H1 (cell line): ENCODE measurements around the gene CMPK2. TPM values are rescaled to one million over a fixed set of nuclear protein-coding genes. Genes with fewer than 3 reads are reported as not detected.

Experiments
- ATF2 ChIP-seq: IDR thresholded peaks from 2 replicates; pipeline ENCODE4 v1.6.1; 2012; ENCODE audit warnings: low read length, inconsistent platforms
- BRCA1 ChIP-seq: IDR thresholded peaks from 2 replicates; pipeline ENCODE4 v1.6.1; 2012; ENCODE audit warnings: low read depth, low read length, improper control_type of control experiment
- HDAC2 ChIP-seq, 2 experiments: fragments of 300-600 bp in 1 of 2; sonication (generic) in 1 of 2; IDR thresholded peaks; 2 replicates each; pipeline ENCODE4 v1.6.1; 2011 to 2012; ENCODE audit warnings: low read depth in 2 of 2, low read length in 2 of 2, mild to moderate bottlenecking in 2 of 2, moderate library complexity in 2 of 2, borderline replicate concordance in 1 of 2, inconsistent platforms in 1 of 2
- JUND ChIP-seq: IDR thresholded peaks from 2 replicates; pipeline ENCODE4 v1.6.1; 2011; ENCODE audit warnings: mild to moderate bottlenecking, improper control_type of control experiment, low read length
- RFX5 ChIP-seq: IDR thresholded peaks from 2 replicates; pipeline ENCODE4 v1.6.1; 2011; ENCODE audit warnings: low read depth, low read length, improper control_type of control experiment, borderline replicate concordance
- RNF2 ChIP-seq: fragments of 200-900, 300-1000 bp; sonication (generic); IDR thresholded peaks from 2 replicates; pipeline ENCODE4 v1.7.1; 2016; ENCODE audit warnings: borderline replicate concordance, low read depth, mild to moderate bottlenecking, antibody characterized with exemption, low read length; ENCODE audit not compliant: poor library complexity, severe bottlenecking; ENCODE audit errors: missing control alignments
- YY1 ChIP-seq: IDR thresholded peaks from 2 replicates; pipeline ENCODE4 v1.6.1; 2011; ENCODE audit warnings: low read depth, mild to moderate bottlenecking, low read length
- polyA plus RNA-seq, 7 experiments: library from polyadenylated mRNA; depleted of rRNA in 3 of 7; stranded (reverse) in 5 of 7; unstranded in 2 of 7; fragments of >200 nt in 5 of 7; fragments of 200-250 nt in 2 of 7; gene quantifications; 1 replicate in 5 of 7; 2 replicates in 1 of 7; 4 replicates in 1 of 7; pipeline versions ENCODE4 v1.2.1 to v1.2.3, GENCODE V29; 2011 to 2013; ENCODE audit warnings: missing spikeins in 2 of 7, mixed read lengths in 2 of 7
- total RNA-seq: library from RNA; stranded (reverse); fragmentation: NEBNext Ultra II Directional; extraction: Animal tissue kit (Norgen Biotek cat#: 25700); gene quantifications from 2 replicates; pipeline ENCODE4 v1.2.1, GENCODE V29; 2021

CMPK2 gene
- total and polyA plus RNA-seq, 2 of the 8 experiments (the other 6 are each of a cell fraction or from before 2014, with no cell fraction given) = 0.28 to 0.53 TPM

- TF ChIP-seq BRCA1 (no peak), RNF2 (no peak), HDAC2 (IDR thresholded peaks at IDR 0.05; ENCODE audit: borderline replicate concordance in 1 of 2, low read depth in 2 of 2, low read length in 2 of 2) (no peak), ATF2 (no peak), JUND (no peak), RFX5 (no peak), YY1 (no peak)
These were observed 9.2 kb downstream of the CMPK2 start (continued) for GRCh38 chr2:6856548-6856920.
